ENCODE measurements around the gene AAR2.

Gene AAR2

GRCh38 chr20:36238153-36238552, 1.9 kb downstream of the AAR2 start:
- no peaks in the 10 kb centered on the region for H3K9me3 ChIP-seq (ENCODE audit: control insufficient read depth, insufficient read depth, low read length)
- no peak overlapping the region for H3K4me3 ChIP-seq (ENCODE audit: low read length)
- H3K4me1 ChIP-seq (ENCODE audit: control insufficient read depth, low read length): peaks cover 15% of the 10 kb centered on the region
- TF ChIP-seq, protein P1, sequence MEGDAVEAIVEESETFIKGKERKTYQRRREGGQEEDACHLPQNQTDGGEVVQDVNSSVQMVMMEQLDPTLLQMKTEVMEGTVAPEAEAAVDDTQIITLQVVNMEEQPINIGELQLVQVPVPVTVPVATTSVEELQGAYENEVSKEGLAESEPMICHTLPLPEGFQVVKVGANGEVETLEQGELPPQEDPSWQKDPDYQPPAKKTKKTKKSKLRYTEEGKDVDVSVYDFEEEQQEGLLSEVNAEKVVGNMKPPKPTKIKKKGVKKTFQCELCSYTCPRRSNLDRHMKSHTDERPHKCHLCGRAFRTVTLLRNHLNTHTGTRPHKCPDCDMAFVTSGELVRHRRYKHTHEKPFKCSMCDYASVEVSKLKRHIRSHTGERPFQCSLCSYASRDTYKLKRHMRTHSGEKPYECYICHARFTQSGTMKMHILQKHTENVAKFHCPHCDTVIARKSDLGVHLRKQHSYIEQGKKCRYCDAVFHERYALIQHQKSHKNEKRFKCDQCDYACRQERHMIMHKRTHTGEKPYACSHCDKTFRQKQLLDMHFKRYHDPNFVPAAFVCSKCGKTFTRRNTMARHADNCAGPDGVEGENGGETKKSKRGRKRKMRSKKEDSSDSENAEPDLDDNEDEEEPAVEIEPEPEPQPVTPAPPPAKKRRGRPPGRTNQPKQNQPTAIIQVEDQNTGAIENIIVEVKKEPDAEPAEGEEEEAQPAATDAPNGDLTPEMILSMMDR (IDR thresholded peaks at IDR 0.05; ENCODE audit: low read depth, low read length, poor library complexity, severe bottlenecking): no peak
- no peak for TF ChIP-seq EZH2phosphoT487 (IDR thresholded peaks at IDR 0.05; ENCODE audit: borderline replicate concordance, low read length)
- no peaks in the 10 kb centered on the region; the same call in 1 of the 2 replicates for H3F3A ChIP-seq (ENCODE audit: control insufficient read depth, insufficient read depth)
- no peaks in the 10 kb centered on the region for H3K27me3 ChIP-seq (ENCODE audit: control insufficient read depth, low read length)
- peak overlapping the region; percentile 16; the same call in 1 of the 2 replicates for H3K4me2 ChIP-seq (ENCODE audit: low read length)
- peaks cover 17% of the 10 kb centered on the region for H3K36me3 ChIP-seq (ENCODE audit: control insufficient read depth, low read length)
- no peak overlapping the region for H3K27ac ChIP-seq (ENCODE audit: low read depth, low read length)
- H4K20me1 ChIP-seq (ENCODE audit: control insufficient read depth, insufficient read depth, low read depth, low read length): no peaks in the 10 kb centered on the region; the same call in 1 of the 2 replicates
- H3K9me2 ChIP-seq (replicated peaks; ENCODE audit: control insufficient read depth, low read length): no peaks in the 10 kb centered on the region
- peaks cover 66% of the 10 kb centered on the region for H3K79me2 ChIP-seq (ENCODE audit: control insufficient read depth, low read length)

DNA sequence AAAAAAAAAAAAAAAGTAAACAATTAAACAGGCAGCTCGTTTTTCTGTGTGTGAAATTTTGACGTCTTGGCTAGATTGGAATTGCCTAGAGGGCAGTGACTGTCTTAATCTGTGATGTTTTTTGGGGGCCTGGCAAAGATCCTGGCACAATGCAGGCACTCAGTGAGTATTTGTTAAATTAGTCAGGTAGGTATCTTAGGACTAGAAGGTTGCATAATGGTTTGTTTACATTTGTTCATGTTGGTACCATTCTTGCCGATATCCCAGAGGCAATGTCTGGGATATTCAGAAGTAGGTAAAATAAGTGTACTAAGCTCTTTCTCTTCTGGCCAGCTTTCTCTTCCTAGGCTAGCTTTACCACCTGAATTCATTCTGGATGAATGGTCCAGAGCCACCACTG, 2.5 kb downstream of the AAR2 start:
- Histone ChIP-seq H3K4me2 (ENCODE audit: low read length) (no peak overlapping the region), H3K27me3 (ENCODE audit: control insufficient read depth, low read length) (no peaks in the 10 kb centered on the region), H3K9me3 (ENCODE audit: control insufficient read depth, insufficient read depth, low read length) (no peaks in the 10 kb centered on the region), H4K20me1 (ENCODE audit: control insufficient read depth, insufficient read depth, low read depth, low read length) (no peaks in the 10 kb centered on the region; the same call in 1 of the 2 replicates), H3K36me3 (ENCODE audit: control insufficient read depth, low read length) (peaks cover 21% of the 10 kb centered on the region), H3K4me3 (ENCODE audit: low read length) (no peak overlapping the region), H3K4me1 (ENCODE audit: control insufficient read depth, low read length) (peaks cover 15% of the 10 kb centered on the region), H3K27ac (ENCODE audit: low read depth, low read length) (no peak overlapping the region), H3K79me2 (ENCODE audit: control insufficient read depth, low read length) (peaks cover 66% of the 10 kb centered on the region), H3K9me2 (replicated peaks; ENCODE audit: control insufficient read depth, low read length) (no peaks in the 10 kb centered on the region), H3F3A (ENCODE audit: control insufficient read depth, insufficient read depth) (no peaks in the 10 kb centered on the region; the same call in 1 of the 2 replicates)
- no peak for TF ChIP-seq EZH2phosphoT487 (IDR thresholded peaks at IDR 0.05; ENCODE audit: borderline replicate concordance, low read length)

- H3K4me2 ChIP-seq (ENCODE audit: low read length): no peak overlapping the region
- H3K9me3 ChIP-seq (ENCODE audit: control insufficient read depth, insufficient read depth, low read length): no peaks in the 10 kb centered on the region
- H3K27me3 ChIP-seq (ENCODE audit: control insufficient read depth, low read length): no peaks in the 10 kb centered on the region
- TF ChIP-seq, protein P1 (IDR thresholded peaks at IDR 0.05; ENCODE audit: low read depth, low read length, poor library complexity, severe bottlenecking): no peak
- no peak for TF ChIP-seq EZH2phosphoT487 (IDR thresholded peaks at IDR 0.05; ENCODE audit: borderline replicate concordance, low read length)
- no peaks in the 10 kb centered on the region for H3K9me2 ChIP-seq (replicated peaks; ENCODE audit: control insufficient read depth, low read length)
- no peaks in the 10 kb centered on the region; the same call in 1 of the 2 replicates for H4K20me1 ChIP-seq (ENCODE audit: control insufficient read depth, insufficient read depth, low read depth, low read length)
- no peak overlapping the region for H3K27ac ChIP-seq (ENCODE audit: low read depth, low read length)
- no peaks in the 10 kb centered on the region; the same call in 1 of the 2 replicates for H3F3A ChIP-seq (ENCODE audit: control insufficient read depth, insufficient read depth)
- H3K36me3 ChIP-seq (ENCODE audit: control insufficient read depth, low read length): peaks cover 30% of the 10 kb centered on the region
- H3K4me3 ChIP-seq (ENCODE audit: low read length): no peak overlapping the region
- peaks cover 66% of the 10 kb centered on the region for H3K79me2 ChIP-seq (ENCODE audit: control insufficient read depth, low read length)
- H3K4me1 ChIP-seq (ENCODE audit: control insufficient read depth, low read length): peaks cover 15% of the 10 kb centered on the region
Measured at GRCh38 chr20:36240076-36240475, 3.8 kb downstream of the AAR2 start.

GRCh38 chr20:36241678-36242077, 5.4 kb downstream of the AAR2 start:
- no peak overlapping the region for H3K4me3 ChIP-seq (ENCODE audit: low read length)
- peaks cover 11% of the 10 kb centered on the region for H3K4me1 ChIP-seq (ENCODE audit: control insufficient read depth, low read length)
- no peak overlapping the region for H3K27ac ChIP-seq (ENCODE audit: low read depth, low read length)
- no peaks in the 10 kb centered on the region; the same call in 1 of the 2 replicates for H3F3A ChIP-seq (ENCODE audit: control insufficient read depth, insufficient read depth)
- H3K36me3 ChIP-seq (ENCODE audit: control insufficient read depth, low read length): peaks cover 42% of the 10 kb centered on the region
- no peaks in the 10 kb centered on the region; the same call in 1 of the 2 replicates for H4K20me1 ChIP-seq (ENCODE audit: control insufficient read depth, insufficient read depth, low read depth, low read length)
- peaks cover 57% of the 10 kb centered on the region for H3K79me2 ChIP-seq (ENCODE audit: control insufficient read depth, low read length)
- H3K4me2 ChIP-seq (ENCODE audit: low read length): no peak overlapping the region
- no peaks in the 10 kb centered on the region for H3K27me3 ChIP-seq (ENCODE audit: control insufficient read depth, low read length)
- H3K9me2 ChIP-seq (replicated peaks; ENCODE audit: control insufficient read depth, low read length): no peaks in the 10 kb centered on the region
- TF ChIP-seq, protein P1 (IDR thresholded peaks at IDR 0.05; ENCODE audit: low read depth, low read length, poor library complexity, severe bottlenecking): no peak
- TF ChIP-seq EZH2phosphoT487 (IDR thresholded peaks at IDR 0.05; ENCODE audit: borderline replicate concordance, low read length): no peak
- H3K9me3 ChIP-seq (ENCODE audit: control insufficient read depth, insufficient read depth, low read length): no peaks in the 10 kb centered on the region

Measured in DOHH2 (cell line).